Measurements from ENCODE around the gene C16orf90.

Gene C16orf90

DNA sequence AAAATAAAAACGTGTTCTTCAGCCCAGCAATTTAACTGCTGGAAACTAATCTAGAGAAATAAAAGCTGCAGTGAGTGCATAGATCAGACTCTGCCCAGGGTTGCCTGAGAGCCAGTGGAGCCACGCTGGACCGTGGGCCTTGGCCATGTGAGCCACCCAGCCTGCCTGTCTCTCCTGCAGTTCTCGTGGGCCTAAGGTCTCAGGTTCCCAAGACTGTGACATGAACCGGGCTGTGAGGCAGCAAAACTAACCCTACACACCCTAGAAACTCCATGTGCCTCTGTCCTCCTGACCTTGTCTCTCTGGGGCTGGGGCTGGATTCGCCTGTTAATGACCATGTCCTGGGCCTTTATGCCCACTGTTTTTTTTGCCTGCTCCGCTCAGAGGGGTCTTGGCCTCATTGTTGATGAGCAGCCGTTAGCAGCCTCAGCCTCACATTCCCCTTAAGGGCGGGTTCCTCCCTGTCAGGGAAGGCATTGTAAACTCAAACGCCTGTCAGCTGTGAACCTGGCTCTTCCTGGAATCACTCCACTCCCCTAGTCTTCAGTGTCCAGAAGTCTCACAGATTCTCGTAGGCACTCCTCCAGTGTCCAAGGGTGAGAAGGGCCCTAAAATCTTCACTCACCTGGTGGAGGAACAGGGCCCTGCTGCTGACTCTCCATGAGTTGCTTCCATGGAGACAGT lies 16.9 kb downstream of the C16orf90 start:
- Histone ChIP-seq H3K4me3 (ENCODE audit: low read depth, low read length) (no peak overlapping the region), H3K27ac (ENCODE audit: extremely low read depth, low read depth, low read length) (no peak overlapping the region), H3K4me1 (ENCODE audit: control insufficient read depth, insufficient read depth, low read length) (no peaks in the 10 kb centered on the region), H3K9me3 (ENCODE audit: control insufficient read depth, insufficient read depth, low read depth, low read length) (no peaks in the 10 kb centered on the region), H3K36me3 (ENCODE audit: control insufficient read depth in 2 of 2, insufficient read depth in 1 of 2, low read length in 2 of 2) (peaks cover 4 to 46% of the 10 kb centered on the region in 2 experiments; a peak in 2 of 3 replicates)
- POLR2A ChIA-PET, result interaction anchor here (0.9 kb wide), 1 partner anchor 12 kb away, joined by 3 read pairs; no protein-coding TSS in a partner anchor
- TF ChIP-seq ZNF341 (tag by site-specific recombination; IDR thresholded peaks at IDR 0.05; ENCODE audit: low read depth) (peak; percentile 55), ZNF654 (tag by site-specific recombination; IDR thresholded peaks at IDR 0.05; ENCODE audit: low read depth) (no peak), KLF1 (tag by site-specific recombination; IDR thresholded peaks at IDR 0.05) (peak; percentile 66), ZNF214 (tag by site-specific recombination; IDR thresholded peaks at IDR 0.05; ENCODE audit: borderline replicate concordance) (no peak)
- TF ChIP-seq, protein P1, sequence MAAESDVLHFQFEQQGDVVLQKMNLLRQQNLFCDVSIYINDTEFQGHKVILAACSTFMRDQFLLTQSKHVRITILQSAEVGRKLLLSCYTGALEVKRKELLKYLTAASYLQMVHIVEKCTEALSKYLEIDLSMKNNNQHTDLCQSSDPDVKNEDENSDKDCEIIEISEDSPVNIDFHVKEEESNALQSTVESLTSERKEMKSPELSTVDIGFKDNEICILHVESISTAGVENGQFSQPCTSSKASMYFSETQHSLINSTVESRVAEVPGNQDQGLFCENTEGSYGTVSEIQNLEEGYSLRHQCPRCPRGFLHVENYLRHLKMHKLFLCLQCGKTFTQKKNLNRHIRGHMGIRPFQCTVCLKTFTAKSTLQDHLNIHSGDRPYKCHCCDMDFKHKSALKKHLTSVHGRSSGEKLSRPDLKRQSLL (tag by site-specific recombination; IDR thresholded peaks at IDR 0.05), result no peak
- TF ChIP-seq, protein P2, sequence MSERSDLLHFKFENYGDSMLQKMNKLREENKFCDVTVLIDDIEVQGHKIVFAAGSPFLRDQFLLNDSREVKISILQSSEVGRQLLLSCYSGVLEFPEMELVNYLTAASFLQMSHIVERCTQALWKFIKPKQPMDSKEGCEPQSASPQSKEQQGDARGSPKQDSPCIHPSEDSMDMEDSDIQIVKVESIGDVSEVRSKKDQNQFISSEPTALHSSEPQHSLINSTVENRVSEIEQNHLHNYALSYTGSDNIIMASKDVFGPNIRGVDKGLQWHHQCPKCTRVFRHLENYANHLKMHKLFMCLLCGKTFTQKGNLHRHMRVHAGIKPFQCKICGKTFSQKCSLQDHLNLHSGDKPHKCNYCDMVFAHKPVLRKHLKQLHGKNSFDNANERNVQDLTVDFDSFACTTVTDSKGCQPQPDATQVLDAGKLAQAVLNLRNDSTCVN (tag by site-specific recombination; optimal IDR thresholded peaks at IDR 0.05), result no peak
- CTCF ChIA-PET, result interaction anchor here (0.9 kb wide), 1 partner anchor 12 kb away, joined by 3 read pairs; no protein-coding TSS in a partner anchor

DNA sequence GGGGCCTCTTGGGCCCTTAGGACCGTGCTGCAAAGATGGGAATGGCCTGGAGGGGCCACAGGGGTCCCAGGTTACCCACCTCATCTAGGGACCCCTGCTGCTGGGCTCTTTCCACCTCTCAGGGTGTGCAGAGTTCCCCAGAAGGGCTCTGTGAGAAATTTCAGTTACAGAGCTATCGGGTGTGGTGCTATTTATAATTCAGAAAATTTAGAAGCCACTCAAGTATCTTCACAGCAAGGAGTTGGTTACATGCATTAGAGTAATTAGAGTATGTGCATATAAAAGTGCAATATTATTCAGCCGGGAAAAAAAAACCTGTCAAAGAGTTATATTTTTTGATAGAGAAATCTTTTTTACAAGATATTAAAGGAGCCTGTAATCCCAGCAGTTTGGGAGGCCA lies 18.9 kb downstream of the C16orf90 start:
- ChIA-PET POLR2A (no interaction called here), CTCF (interaction anchor here (0.6 kb wide), 1 partner anchor 12 kb away, joined by 3 read pairs; no protein-coding TSS in a partner anchor)
- peaks cover 4 to 27% of the 10 kb centered on the region in 2 experiments; a peak in 2 of 3 replicates for H3K36me3 ChIP-seq (ENCODE audit: control insufficient read depth in 2 of 2, insufficient read depth in 1 of 2, low read length in 2 of 2)
- no peaks in the 10 kb centered on the region for H3K4me1 ChIP-seq (ENCODE audit: control insufficient read depth, insufficient read depth, low read length)
- no peak overlapping the region for H3K27ac ChIP-seq (ENCODE audit: extremely low read depth, low read depth, low read length)
- H3K9me3 ChIP-seq (ENCODE audit: control insufficient read depth, insufficient read depth, low read depth, low read length), result no peaks in the 10 kb centered on the region
- no peak overlapping the region for H3K4me3 ChIP-seq (ENCODE audit: low read depth, low read length)
- TF ChIP-seq ZNF843 (tag by site-specific recombination; IDR thresholded peaks at IDR 0.05) (no peak), HOXD13 (CRISPR knock-in tag; IDR thresholded peaks at IDR 0.05; ENCODE audit: borderline replicate concordance) (no peak), ZFHX2 (tag by site-specific recombination; conservative IDR thresholded peaks at IDR 0.05) (no peak), ZNF623 (tag by site-specific recombination; IDR thresholded peaks at IDR 0.05) (no peak), ZNF600 (tag by site-specific recombination; IDR thresholded peaks at IDR 0.05) (no peak), MYNN (tag by site-specific recombination; IDR thresholded peaks at IDR 0.05; ENCODE audit: borderline replicate concordance) (no peak), ZNF114 (tag by site-specific recombination; IDR thresholded peaks at IDR 0.05) (no peak), ZNF175 (tag by site-specific recombination; IDR thresholded peaks at IDR 0.05) (no peak), BCL11B (tag by site-specific recombination; IDR thresholded peaks at IDR 0.05; ENCODE audit: low read depth) (no peak), ZNF341 (tag by site-specific recombination; IDR thresholded peaks at IDR 0.05; ENCODE audit: low read depth) (no peak), ZNF23 (tag by site-specific recombination; IDR thresholded peaks at IDR 0.05; ENCODE audit: borderline replicate concordance) (no peak), ZFP69B (tag by site-specific recombination; IDR thresholded peaks at IDR 0.05) (no peak), ZNF529 (tag by site-specific recombination; IDR thresholded peaks at IDR 0.05; ENCODE audit: insufficient replicate concordance) (no peak)
- TF ChIP-seq, protein P3, sequence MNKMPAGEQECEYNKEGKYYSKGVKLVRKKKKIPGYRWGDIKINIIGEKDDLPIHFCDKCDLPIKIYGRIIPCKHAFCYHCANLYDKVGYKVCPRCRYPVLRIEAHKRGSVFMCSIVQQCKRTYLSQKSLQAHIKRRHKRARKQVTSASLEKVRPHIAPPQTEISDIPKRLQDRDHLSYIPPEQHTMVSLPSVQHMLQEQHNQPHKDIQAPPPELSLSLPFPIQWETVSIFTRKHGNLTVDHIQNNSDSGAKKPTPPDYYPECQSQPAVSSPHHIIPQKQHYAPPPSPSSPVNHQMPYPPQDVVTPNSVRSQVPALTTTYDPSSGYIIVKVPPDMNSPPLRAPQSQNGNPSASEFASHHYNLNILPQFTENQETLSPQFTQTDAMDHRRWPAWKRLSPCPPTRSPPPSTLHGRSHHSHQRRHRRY (tag by site-specific recombination; IDR thresholded peaks at IDR 0.05), result no peak
- TF ChIP-seq, protein P4, sequence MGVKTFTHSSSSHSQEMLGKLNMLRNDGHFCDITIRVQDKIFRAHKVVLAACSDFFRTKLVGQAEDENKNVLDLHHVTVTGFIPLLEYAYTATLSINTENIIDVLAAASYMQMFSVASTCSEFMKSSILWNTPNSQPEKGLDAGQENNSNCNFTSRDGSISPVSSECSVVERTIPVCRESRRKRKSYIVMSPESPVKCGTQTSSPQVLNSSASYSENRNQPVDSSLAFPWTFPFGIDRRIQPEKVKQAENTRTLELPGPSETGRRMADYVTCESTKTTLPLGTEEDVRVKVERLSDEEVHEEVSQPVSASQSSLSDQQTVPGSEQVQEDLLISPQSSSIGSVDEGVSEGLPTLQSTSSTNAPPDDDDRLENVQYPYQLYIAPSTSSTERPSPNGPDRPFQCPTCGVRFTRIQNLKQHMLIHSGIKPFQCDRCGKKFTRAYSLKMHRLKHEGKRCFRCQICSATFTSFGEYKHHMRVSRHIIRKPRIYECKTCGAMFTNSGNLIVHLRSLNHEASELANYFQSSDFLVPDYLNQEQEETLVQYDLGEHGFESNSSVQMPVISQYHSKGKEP (tag by site-specific recombination; IDR thresholded peaks at IDR 0.05), result no peak
- TF ChIP-seq, protein P5, sequence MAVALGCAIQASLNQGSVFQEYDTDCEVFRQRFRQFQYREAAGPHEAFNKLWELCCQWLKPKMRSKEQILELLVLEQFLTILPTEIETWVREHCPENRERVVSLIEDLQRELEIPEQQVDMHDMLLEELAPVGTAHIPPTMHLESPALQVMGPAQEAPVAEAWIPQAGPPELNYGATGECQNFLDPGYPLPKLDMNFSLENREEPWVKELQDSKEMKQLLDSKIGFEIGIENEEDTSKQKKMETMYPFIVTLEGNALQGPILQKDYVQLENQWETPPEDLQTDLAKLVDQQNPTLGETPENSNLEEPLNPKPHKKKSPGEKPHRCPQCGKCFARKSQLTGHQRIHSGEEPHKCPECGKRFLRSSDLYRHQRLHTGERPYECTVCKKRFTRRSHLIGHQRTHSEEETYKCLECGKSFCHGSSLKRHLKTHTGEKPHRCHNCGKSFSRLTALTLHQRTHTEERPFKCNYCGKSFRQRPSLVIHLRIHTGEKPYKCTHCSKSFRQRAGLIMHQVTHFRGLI (tag by site-specific recombination; IDR thresholded peaks at IDR 0.05), result no peak
- TF ChIP-seq, protein P6, sequence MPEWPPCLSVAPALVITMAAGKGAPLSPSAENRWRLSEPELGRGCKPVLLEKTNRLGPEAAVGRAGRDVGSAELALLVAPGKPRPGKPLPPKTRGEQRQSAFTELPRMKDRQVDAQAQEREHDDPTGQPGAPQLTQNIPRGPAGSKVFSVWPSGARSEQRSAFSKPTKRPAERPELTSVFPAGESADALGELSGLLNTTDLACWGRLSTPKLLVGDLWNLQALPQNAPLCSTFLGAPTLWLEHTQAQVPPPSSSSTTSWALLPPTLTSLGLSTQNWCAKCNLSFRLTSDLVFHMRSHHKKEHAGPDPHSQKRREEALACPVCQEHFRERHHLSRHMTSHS (tag by site-specific recombination; IDR thresholded peaks at IDR 0.05), result no peak
- TF ChIP-seq, protein P7, sequence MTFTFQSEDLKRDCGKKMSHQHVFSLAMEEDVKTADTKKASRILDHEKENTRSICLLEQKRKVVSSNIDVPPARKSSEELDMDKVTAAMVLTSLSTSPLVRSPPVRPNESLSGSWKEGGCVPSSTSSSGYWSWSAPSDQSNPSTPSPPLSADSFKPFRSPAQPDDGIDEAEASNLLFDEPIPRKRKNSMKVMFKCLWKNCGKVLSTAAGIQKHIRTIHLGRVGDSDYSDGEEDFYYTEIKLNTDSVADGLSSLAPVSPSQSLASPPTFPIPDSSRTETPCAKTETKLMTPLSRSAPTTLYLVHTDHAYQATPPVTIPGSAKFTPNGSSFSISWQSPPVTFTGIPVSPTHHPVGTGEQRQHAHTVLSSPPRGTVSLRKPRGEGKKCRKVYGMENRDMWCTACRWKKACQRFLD (tag by site-specific recombination; IDR thresholded peaks at IDR 0.05), result no peak

Data from HEK293 (cell line).